ENCODE measurements around the gene SH2D2A.

The SH2D2A gene

DNA sequence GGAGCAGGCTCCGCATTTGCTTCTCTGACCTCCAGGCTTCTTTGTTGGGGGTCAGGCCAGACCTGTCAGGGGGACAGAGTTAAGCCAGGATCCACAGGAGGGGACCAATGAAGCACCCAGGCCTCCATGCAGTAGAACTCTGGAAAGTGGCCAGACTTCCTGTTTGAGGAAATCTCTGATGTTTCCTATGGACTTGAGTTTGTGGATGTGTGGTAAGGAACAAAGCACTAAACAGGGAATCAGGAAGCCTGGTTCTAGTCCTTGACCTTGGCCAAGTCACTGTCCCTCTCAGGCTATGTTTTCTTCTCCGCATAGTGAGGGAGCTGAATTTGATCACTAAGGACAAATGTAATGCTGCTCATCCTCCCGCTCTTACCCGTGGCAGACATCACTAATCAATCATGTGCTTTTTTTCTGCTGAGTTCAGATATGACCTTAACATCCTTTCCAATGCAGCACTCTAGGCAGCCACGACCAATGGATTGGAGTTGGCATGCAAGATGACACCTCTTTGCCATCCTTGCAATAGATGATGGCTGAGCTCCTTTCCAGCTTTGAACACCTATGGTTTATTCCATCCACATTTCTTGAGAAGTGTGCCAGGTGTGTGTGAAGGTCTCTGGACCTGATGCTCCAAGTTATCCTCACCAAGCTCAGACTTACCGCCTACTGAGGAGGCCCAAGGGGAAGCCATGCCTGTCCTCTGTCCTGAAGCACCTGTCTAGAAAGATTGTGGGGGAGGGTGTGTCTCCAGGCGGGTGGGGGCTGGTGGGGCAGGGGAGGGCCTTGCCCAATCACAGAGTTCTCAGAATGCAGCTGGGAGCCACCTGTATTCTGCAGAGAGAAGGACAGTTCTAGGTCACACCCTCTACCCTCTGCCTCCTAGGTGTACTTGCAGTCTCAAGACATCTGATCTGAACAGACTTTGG, 9.9 kb downstream of the SH2D2A start:
- no peak for DNase-seq (ENCODE audit: low read depth, low spot score)
- Histone ChIP-seq H3K27me3 (ENCODE audit: insufficient read depth, insufficient read length) (no peaks in the 10 kb centered on the region), H3K9ac (ENCODE audit: insufficient read length, low read depth) (no peak overlapping the region), H3K4me1 (ENCODE audit: insufficient read depth, insufficient read length) (peaks cover 25% of the 10 kb centered on the region), H3K36me3 (ENCODE audit: insufficient read depth, insufficient read length, low read length) (peaks cover 33% of the 10 kb centered on the region), H3K9me3 (ENCODE audit: insufficient read depth, low read length) (no peaks in the 10 kb centered on the region), H3K4me3 (ENCODE audit: insufficient read length, low read depth) (no peak overlapping the region)
- TF ChIP-seq ZNF274 (IDR thresholded peaks at IDR 0.05; ENCODE audit: low read depth, low read length) = no peak
- no peak for TF ChIP-seq YY1 (IDR thresholded peaks at IDR 0.05; ENCODE audit: insufficient read depth, insufficient read length)
- TF ChIP-seq SUZ12 (IDR thresholded peaks at IDR 0.05; ENCODE audit: extremely low read depth, insufficient read depth, insufficient read length) = no peak

GRCh38 chr1:156805766-156806511, 10.7 kb downstream of the SH2D2A start:
- DNase-seq (ENCODE audit: low read depth, low spot score) = no peak
- H3K4me3 ChIP-seq (ENCODE audit: insufficient read length, low read depth) = no peak overlapping the region
- H3K27me3 ChIP-seq (ENCODE audit: insufficient read depth, insufficient read length) = no peaks in the 10 kb centered on the region
- H3K9ac ChIP-seq (ENCODE audit: insufficient read length, low read depth) = no peak overlapping the region
- peaks cover 25% of the 10 kb centered on the region for H3K4me1 ChIP-seq (ENCODE audit: insufficient read depth, insufficient read length)
- TF ChIP-seq YY1 (IDR thresholded peaks at IDR 0.05; ENCODE audit: insufficient read depth, insufficient read length) (no peak), SUZ12 (IDR thresholded peaks at IDR 0.05; ENCODE audit: extremely low read depth, insufficient read depth, insufficient read length) (no peak), ZNF274 (IDR thresholded peaks at IDR 0.05; ENCODE audit: low read depth, low read length) (no peak)
- H3K9me3 ChIP-seq (ENCODE audit: insufficient read depth, low read length) = no peaks in the 10 kb centered on the region
- H3K36me3 ChIP-seq (ENCODE audit: insufficient read depth, insufficient read length, low read length) = peaks cover 41% of the 10 kb centered on the region

DNA sequence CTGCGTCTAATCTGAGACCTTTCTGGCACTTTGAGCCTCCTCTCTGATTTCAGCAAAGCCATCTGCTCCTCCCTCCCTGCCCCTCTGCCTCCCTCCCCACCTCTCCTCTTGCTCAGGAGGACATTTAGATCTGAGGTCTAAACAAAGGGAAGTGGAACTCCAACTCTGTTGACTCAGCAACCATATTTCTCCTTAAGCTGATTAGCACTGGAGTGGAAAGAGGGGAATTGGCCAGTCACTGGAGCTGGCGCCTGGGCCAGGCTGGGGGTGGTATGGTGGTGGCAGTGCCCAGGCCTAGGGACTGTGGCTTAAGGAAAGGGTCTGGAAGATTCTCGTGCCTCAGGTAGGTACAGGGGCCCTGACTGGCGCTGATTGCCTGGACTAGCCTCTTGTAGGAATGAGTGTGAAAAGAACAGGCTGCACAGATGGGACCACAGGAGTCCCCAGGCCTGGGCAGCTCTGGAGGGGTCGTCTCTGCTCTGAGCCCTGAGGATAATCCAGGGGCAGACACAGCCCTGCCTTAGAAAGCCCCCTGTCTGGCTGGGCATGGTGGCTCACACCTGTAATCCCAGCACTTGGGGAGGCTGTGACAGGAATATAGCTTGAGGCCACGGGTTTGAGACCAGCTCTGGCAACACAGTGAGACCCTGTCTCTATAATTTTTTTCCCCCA, 11.9 kb downstream of the SH2D2A start:
- no peak for TF ChIP-seq ZNF274 (IDR thresholded peaks at IDR 0.05; ENCODE audit: low read depth, low read length)
- no peak for TF ChIP-seq YY1 (IDR thresholded peaks at IDR 0.05; ENCODE audit: insufficient read depth, insufficient read length)
- TF ChIP-seq SUZ12 (IDR thresholded peaks at IDR 0.05; ENCODE audit: extremely low read depth, insufficient read depth, insufficient read length) = no peak
- Histone ChIP-seq H3K4me1 (ENCODE audit: insufficient read depth, insufficient read length) (peaks cover 22% of the 10 kb centered on the region), H3K36me3 (ENCODE audit: insufficient read depth, insufficient read length, low read length) (peaks cover 53% of the 10 kb centered on the region), H3K4me3 (ENCODE audit: insufficient read length, low read depth) (no peak overlapping the region), H3K27me3 (ENCODE audit: insufficient read depth, insufficient read length) (no peaks in the 10 kb centered on the region), H3K9ac (ENCODE audit: insufficient read length, low read depth) (peak overlapping the region; percentile 12), H3K9me3 (ENCODE audit: insufficient read depth, low read length) (no peaks in the 10 kb centered on the region)
- no peak for DNase-seq (ENCODE audit: low read depth, low spot score)

GRCh38 chr1:156804026-156804425, 12.6 kb downstream of the SH2D2A start:
- no peak for DNase-seq (ENCODE audit: low read depth, low spot score)
- H3K4me1 ChIP-seq (ENCODE audit: insufficient read depth, insufficient read length) = peaks cover 17% of the 10 kb centered on the region

DNA sequence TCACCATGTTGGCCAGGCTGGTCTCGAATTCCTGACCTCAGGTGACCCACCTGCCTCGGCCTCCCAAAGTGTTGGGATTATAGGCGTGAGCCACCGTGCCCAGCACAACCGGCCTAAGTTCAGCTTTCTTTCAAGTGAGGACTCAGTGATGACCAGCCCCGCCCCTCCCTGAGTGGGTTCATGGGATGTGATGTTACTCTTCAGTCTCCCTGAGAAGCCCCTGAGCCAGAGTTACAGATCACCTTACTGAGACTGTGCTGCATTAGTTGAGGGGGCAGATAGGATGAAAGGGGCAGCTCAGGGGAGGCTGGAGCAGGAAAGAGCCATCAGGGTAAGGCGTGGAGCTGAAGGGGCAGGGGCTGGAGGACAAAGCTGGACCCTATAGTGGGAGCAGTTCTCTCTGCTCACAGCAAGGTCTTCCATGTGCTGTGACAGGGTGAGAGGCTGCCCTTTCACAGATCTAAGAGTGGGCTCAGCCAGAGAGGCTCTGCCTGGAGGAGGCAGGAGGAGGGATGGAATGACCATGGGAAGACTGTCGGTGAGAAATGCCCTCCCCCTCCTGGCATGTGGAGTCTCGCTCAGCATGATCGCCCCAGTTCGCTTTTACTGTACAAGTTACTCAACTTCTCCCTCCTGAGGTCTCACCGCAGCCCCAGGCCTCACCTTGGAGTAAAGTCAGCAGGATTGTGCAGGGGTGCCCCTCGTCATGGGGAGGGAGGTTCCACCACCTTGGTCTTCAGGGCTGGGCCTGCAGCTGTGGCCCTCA, 13.4 kb downstream of the SH2D2A start:
- H3K9ac ChIP-seq (ENCODE audit: insufficient read length, low read depth) = no peak overlapping the region
- TF ChIP-seq YY1 (IDR thresholded peaks at IDR 0.05; ENCODE audit: insufficient read depth, insufficient read length) (no peak), ZNF274 (IDR thresholded peaks at IDR 0.05; ENCODE audit: low read depth, low read length) (no peak), SUZ12 (IDR thresholded peaks at IDR 0.05; ENCODE audit: extremely low read depth, insufficient read depth, insufficient read length) (no peak)
- H3K9me3 ChIP-seq (ENCODE audit: insufficient read depth, low read length) = no peaks in the 10 kb centered on the region
- peaks cover 62% of the 10 kb centered on the region for H3K36me3 ChIP-seq (ENCODE audit: insufficient read depth, insufficient read length, low read length)
- DNase-seq (ENCODE audit: low read depth, low spot score) = no peak
- no peak overlapping the region for H3K4me3 ChIP-seq (ENCODE audit: insufficient read length, low read depth)
- H3K4me1 ChIP-seq (ENCODE audit: insufficient read depth, insufficient read length) = peaks cover 15% of the 10 kb centered on the region
- no peaks in the 10 kb centered on the region for H3K27me3 ChIP-seq (ENCODE audit: insufficient read depth, insufficient read length)

More at GRCh38 chr1:156804026-156804425, 12.6 kb downstream of the SH2D2A start:
- Histone ChIP-seq H3K4me3 (ENCODE audit: insufficient read length, low read depth) (no peak overlapping the region), H3K9ac (ENCODE audit: insufficient read length, low read depth) (no peak overlapping the region), H3K9me3 (ENCODE audit: insufficient read depth, low read length) (no peaks in the 10 kb centered on the region), H3K27me3 (ENCODE audit: insufficient read depth, insufficient read length) (no peaks in the 10 kb centered on the region), H3K36me3 (ENCODE audit: insufficient read depth, insufficient read length, low read length) (peaks cover 60% of the 10 kb centered on the region)
- TF ChIP-seq YY1 (IDR thresholded peaks at IDR 0.05; ENCODE audit: insufficient read depth, insufficient read length) (no peak), ZNF274 (IDR thresholded peaks at IDR 0.05; ENCODE audit: low read depth, low read length) (no peak), SUZ12 (IDR thresholded peaks at IDR 0.05; ENCODE audit: extremely low read depth, insufficient read depth, insufficient read length) (no peak)

DNA sequence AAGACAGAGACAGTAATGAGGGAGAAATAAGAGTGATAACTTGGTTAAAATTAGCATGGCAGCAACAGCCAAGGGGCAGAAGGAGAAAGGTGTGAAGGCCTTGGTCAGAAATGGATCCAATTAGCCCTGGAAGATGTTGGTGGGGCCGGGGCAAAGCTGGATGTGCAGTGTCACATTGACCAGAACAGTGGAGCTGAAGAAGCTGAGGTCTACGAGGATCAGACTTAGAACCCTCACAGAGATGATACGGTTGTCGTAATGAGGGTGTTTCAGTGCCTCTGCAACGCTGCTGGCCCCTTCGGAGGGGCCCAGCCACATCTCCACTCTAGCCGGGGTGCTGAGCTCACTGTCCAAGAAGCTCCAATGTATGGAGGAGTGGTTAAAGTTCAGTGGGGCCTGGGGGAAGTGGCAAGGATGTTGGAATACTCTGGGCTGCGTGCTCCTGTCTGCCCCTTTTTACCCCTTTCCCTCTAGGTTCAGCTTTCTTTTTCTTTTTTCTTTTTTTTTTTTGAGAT, 14.2 kb downstream of the SH2D2A start:
- H3K36me3 ChIP-seq (ENCODE audit: insufficient read depth, insufficient read length, low read length) = peaks cover 69% of the 10 kb centered on the region
- H3K9me3 ChIP-seq (ENCODE audit: insufficient read depth, low read length) = no peaks in the 10 kb centered on the region
- H3K4me3 ChIP-seq (ENCODE audit: insufficient read length, low read depth) = no peak overlapping the region
- peaks cover 15% of the 10 kb centered on the region for H3K4me1 ChIP-seq (ENCODE audit: insufficient read depth, insufficient read length)
- H3K9ac ChIP-seq (ENCODE audit: insufficient read length, low read depth) = no peak overlapping the region
- H3K27me3 ChIP-seq (ENCODE audit: insufficient read depth, insufficient read length) = no peaks in the 10 kb centered on the region
- TF ChIP-seq YY1 (IDR thresholded peaks at IDR 0.05; ENCODE audit: insufficient read depth, insufficient read length) = no peak
- TF ChIP-seq SUZ12 (IDR thresholded peaks at IDR 0.05; ENCODE audit: extremely low read depth, insufficient read depth, insufficient read length) = no peak
- TF ChIP-seq ZNF274 (IDR thresholded peaks at IDR 0.05; ENCODE audit: low read depth, low read length) = no peak
- DNase-seq (ENCODE audit: low read depth, low spot score) = no peak

Measured in NT2/D1 (cell line).